Uterus (tissue), 4 donors: ENCODE measurements around the gene ST6GALNAC4. TPM values are rescaled to one million over a fixed set of nuclear protein-coding genes. Genes with fewer than 3 reads are reported as not detected.

Source experiments
- DNase-seq, 2 donors: peaks; one replicate each; pipeline ENCODE4 v3.0.0-alpha.2; 2019 to 2020
- H3K27ac ChIP-seq, 2 donors: fragments of 200-600 bp; sonication (generic); 1 replicate in 1 of 2; 2 replicates in 1 of 2; pipeline ENCODE4 v1.5.1; 2016 to 2018
- H3K27me3 ChIP-seq, 2 donors: fragments of 200-600 bp; sonication (generic); one replicate each; pipeline ENCODE4 v1.5.1; 2018 to 2019; ENCODE audit warnings: control low read depth in 1 of 2
- H3K36me3 ChIP-seq, 2 donors: fragments of 200-600 bp; sonication (generic); one replicate each; pipeline ENCODE4 v1.5.1; 2019; ENCODE audit warnings: control low read depth in 1 of 2
- H3K4me1 ChIP-seq, 2 donors: fragments of 200-600 bp; sonication (generic); one replicate each; pipeline ENCODE4 v1.5.1; 2018 to 2019; ENCODE audit warnings: control low read depth in 1 of 2
- H3K4me3 ChIP-seq, 2 donors: fragments of 200-600 bp; sonication (generic); 1 replicate in 1 of 2; 2 replicates in 1 of 2; pipeline ENCODE4 v1.5.1; 2018 to 2019; ENCODE audit warnings: mild to moderate bottlenecking in 1 of 2
- H3K9me3 ChIP-seq, 2 donors: fragments of 200-600 bp; sonication (generic); one replicate each; pipeline ENCODE4 v1.5.1; 2019; ENCODE audit warnings: control low read depth in 1 of 2
- CTCF ChIP-seq, 4 experiments: fragments of 200-600 bp in 2 of 4; fragments of 450-650 bp in 2 of 4; sonication (generic) in 2 of 4; IDR thresholded peaks; one replicate each; pipeline ENCODE4 v1.5.1; 2016 to 2019; ENCODE audit warnings: antibody characterized with exemption in 4 of 4, mild to moderate bottlenecking in 2 of 4, moderate library complexity in 1 of 4
- POLR2A ChIP-seq, 2 donors: fragments of 450-650 bp; IDR thresholded peaks; one replicate each; pipeline ENCODE4 v1.6.1; 2016; ENCODE audit warnings: antibody characterized with exemption in 2 of 2, mild to moderate bottlenecking in 1 of 2, moderate library complexity in 1 of 2
- intact Hi-C: fragments of 100-400 bp; cut with DNase I; formaldehyde crosslinking; loops from one replicate; pipeline ENCODE4 v1.15.1; 2023; ENCODE audit warnings: low total_unique reads
- total RNA-seq, 4 donors: library from RNA; depleted of rRNA in 3 of 4; stranded (reverse); fragments of >200 nt in 3 of 4; gene quantifications; one replicate each; pipeline versions ENCODE4 v1.1.0 to v1.2.4, GENCODE V29; 2014 to 2023
- donor health status: DM: yes; HTN: yes; CAD: no.

ST6GALNAC4 gene
- total RNA-seq, 4 donors from 2014 or later, result 0.59 to 41.7 (median 20.7) TPM

GRCh38 chr9:127943731-127944144, 26.9 kb upstream of the ST6GALNAC4 start:
- Histone ChIP-seq H3K4me3 (no peak overlapping the region), H3K36me3 (no peaks in the 10 kb centered on the region), H3K4me1 (peaks cover 0 to 5% of the 10 kb centered on the region in 2 donors), H3K27me3 (no peaks in the 10 kb centered on the region), H3K27ac (peak overlapping the region; percentile 8 to 43), H3K9me3 (no peaks in the 10 kb centered on the region)
- TF ChIP-seq CTCF (IDR thresholded peaks at IDR 0.05), result peak; percentile 97 to 98 (median 98)
- TF ChIP-seq POLR2A (IDR thresholded peaks at IDR 0.05), result no peak
- intact Hi-C loops, result loop anchor here (5.0 kb wide), 2 partner anchors 94 to 179 kb away; no protein-coding TSS in a partner anchor
- DNase-seq, result peak; percentile 90 to 92

GRCh38 chr9:127943011-127943662, 26.3 kb upstream of the ST6GALNAC4 start:
- H3K27ac ChIP-seq, result peak overlapping the region; percentile 8 to 43
- H3K9me3 ChIP-seq, result no peaks in the 10 kb centered on the region
- DNase-seq, result no peak
- no peaks in the 10 kb centered on the region for H3K36me3 ChIP-seq
- no peaks in the 10 kb centered on the region for H3K27me3 ChIP-seq
- intact Hi-C loops, result loop anchor here (5.0 kb wide), 2 partner anchors 94 to 179 kb away; no protein-coding TSS in a partner anchor
- peaks cover 0 to 5% of the 10 kb centered on the region in 2 donors for H3K4me1 ChIP-seq
- H3K4me3 ChIP-seq, result no peak overlapping the region
- TF ChIP-seq CTCF (IDR thresholded peaks at IDR 0.05), result no peak
- TF ChIP-seq POLR2A (IDR thresholded peaks at IDR 0.05), result no peak

- peak; percentile 72 to 79 for DNase-seq
- H3K27ac ChIP-seq, result peak overlapping the region; percentile 71 to 75
- H3K4me1 ChIP-seq, result peaks cover 0 to 5% of the 10 kb centered on the region in 2 donors
- no peaks in the 10 kb centered on the region for H3K9me3 ChIP-seq
- no peak overlapping the region for H3K4me3 ChIP-seq
- H3K36me3 ChIP-seq, result no peaks in the 10 kb centered on the region
- H3K27me3 ChIP-seq, result no peaks in the 10 kb centered on the region
- intact Hi-C loops, result loop anchor here (5.0 kb wide), 2 partner anchors 95 to 180 kb away; no protein-coding TSS in a partner anchor
- TF ChIP-seq CTCF (IDR thresholded peaks at IDR 0.05) (peak; percentile 83 to 94 (median 90)), POLR2A (IDR thresholded peaks at IDR 0.05) (no peak)
Observed at GRCh38 chr9:127942216-127943010, 25.6 kb upstream of the ST6GALNAC4 start.

GRCh38 chr9:127941961-127942215, 25.0 kb upstream of the ST6GALNAC4 start:
- Histone ChIP-seq H3K27me3 (no peaks in the 10 kb centered on the region), H3K9me3 (no peaks in the 10 kb centered on the region), H3K4me3 (no peak overlapping the region), H3K36me3 (no peaks in the 10 kb centered on the region), H3K27ac (peak overlapping the region; percentile 71 to 75), H3K4me1 (peaks cover 3 to 5% of the 10 kb centered on the region in 2 donors)
- TF ChIP-seq CTCF (IDR thresholded peaks at IDR 0.05), result no peak
- TF ChIP-seq POLR2A (IDR thresholded peaks at IDR 0.05), result no peak
- no peak for DNase-seq
- intact Hi-C loops, result loop anchor here (5.0 kb wide), 2 partner anchors 95 to 180 kb away; no protein-coding TSS in a partner anchor
